Endothelial cell of hepatic sinusoid (primary cell): Measurements from ENCODE around the gene BABAM2.
"Not testable (repeated sequence)": the region's sequence is repeated elsewhere in the genome, so short reads cannot be mapped to it uniquely, and the experiment has no call there.

Experiments used
- in situ Hi-C: cut with HindIII; loops from 2 replicates; pipeline ENCODE4 v1.10.0; 2017; ENCODE audit warnings: low sequenced_read_pairs

The BABAM2 gene

DNA sequence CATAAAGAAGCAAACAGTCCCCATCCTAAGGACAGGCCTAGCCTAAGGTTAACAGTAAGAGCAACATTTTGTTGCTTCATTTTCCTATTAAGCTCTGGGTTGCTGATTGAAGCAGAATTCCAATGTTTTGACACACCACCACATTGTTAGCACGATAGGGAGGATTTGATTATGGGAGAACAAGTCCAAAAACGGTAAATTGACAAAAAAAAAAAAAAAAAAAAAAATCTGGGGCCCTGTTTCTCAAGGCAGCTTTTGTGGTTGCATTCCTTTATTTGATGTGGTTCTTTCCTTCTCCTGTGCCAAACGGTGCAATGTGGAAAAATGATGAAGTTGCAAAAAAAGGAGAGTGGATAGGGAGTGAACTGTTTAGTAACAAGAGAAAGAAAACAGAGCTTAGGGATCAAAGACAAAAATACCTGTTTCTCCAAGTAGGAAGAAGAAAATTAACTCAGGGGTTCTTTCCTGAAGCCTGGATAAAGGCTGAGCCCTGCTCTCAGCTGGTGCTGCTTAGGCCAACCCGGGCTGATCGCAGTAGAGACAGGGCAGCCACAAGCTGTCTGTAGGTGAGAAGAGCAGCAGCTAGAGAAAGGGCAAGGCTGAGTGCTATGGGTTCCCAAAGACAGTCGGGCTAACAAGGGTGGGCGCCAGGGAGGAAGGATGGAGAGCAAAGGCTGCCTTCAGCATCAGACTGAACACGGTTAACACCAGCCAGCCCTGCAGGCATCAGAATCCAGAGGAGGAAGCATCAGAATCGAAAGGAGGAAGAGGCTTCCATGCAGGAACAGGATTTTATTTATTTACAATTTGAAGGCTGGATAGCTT lies 334.3 kb downstream of the BABAM2 start:
- in situ Hi-C loops = loop anchor here (5.0 kb wide), 1 partner anchor 62 kb away; no protein-coding TSS in a partner anchor

DNA sequence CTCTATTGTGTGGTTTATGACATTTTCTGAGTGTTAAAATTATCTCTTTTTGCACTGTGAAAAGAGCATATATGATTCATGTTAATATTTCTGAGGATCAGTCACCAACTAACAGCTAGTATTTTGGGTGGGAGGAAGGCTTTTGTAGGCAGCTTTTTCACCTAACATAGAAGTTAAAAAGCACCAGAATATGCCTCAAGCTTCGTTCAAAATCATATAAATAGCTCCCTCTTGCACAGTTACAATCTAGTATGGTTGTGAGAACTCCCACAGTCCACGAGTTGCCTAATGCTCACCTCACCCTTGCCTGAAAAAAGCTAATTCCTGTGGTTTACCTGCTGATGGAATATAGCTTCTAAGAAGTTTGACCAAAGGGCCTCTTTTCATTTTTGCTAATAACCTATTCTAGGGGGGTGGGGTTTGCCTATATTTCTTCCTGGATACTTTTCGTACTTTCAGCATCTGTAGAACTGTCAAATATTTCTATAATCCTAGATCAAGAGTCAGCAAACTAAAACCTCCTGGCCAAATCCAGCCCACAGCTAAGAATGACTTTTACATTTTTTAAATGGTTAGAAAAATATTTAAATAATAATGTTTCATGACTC lies 335.0 kb downstream of the BABAM2 start:
- in situ Hi-C loops = loop anchor here (5.0 kb wide), 1 partner anchor 62 kb away; no protein-coding TSS in a partner anchor

DNA sequence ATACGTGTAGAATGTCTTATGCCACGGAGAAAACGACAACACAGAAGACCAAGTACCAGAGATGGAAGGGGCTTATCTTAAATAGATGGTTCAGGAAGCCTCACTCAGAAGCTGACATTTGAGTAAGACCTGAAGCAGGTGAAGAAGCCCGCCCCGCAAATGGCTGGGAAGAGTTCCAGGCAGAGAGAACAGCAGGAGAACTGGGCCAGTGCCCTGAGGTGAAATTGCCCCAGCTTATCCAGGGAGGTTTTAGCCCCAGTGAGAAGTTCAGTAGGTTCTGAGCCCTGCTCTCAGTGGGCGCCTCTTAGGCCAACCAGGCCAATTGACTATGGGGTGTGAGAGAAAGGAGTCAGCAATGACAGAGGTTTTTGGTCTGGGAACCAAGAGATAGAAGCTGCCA lies 336.0 kb downstream of the BABAM2 start:
- in situ Hi-C loops = loop anchor here (5.0 kb wide), 1 partner anchor 61 kb away; no protein-coding TSS in a partner anchor

DNA sequence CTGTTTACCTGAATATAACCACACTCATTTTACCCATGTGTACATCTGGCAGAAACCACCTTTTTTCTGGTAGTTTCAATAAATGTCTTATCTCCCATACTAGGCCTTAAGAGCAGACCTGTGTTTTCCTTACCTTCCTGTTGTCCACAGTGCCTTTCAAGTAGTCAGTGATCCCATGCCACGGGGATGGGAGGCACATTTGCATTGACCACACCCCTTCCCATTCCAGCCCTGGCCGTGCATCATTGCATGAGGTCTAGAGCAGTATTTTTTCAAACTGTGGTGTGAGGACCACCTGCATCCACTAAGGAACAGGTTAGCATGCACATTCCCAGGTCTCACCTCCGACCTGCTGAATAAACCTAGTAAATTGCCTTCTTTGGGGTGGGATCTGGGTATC lies 337.0 kb downstream of the BABAM2 start:
- in situ Hi-C loops = loop anchor here (5.0 kb wide), 1 partner anchor 60 kb away; no protein-coding TSS in a partner anchor

DNA sequence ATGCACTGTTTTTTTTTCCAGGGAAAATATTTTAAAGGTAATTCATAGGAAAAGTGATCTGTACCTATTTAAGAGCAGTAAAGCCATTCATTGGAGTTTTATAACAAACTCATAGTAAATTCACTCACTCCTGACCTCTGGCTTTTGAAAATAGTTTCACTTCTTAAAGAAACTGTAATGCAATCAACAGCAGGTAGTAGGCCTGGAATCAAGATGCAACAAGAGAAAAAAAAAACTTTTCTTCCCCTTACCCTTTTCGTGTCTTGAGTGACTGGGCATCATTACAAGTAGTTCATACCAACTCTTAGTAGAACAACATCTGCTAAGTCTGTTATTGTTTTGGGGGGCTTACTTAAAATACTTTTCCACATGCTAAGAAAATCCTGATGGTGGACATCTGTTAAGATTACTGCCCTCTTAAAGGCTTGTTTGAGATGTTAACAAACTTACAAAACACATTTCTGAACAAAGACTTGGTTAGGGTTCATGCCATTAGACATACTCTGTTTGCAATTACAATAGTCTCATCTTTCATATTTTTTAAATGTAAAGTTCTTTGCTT lies 338.0 kb downstream of the BABAM2 start:
- in situ Hi-C loops = loop anchor here (5.0 kb wide), 1 partner anchor 59 kb away; no protein-coding TSS in a partner anchor

DNA sequence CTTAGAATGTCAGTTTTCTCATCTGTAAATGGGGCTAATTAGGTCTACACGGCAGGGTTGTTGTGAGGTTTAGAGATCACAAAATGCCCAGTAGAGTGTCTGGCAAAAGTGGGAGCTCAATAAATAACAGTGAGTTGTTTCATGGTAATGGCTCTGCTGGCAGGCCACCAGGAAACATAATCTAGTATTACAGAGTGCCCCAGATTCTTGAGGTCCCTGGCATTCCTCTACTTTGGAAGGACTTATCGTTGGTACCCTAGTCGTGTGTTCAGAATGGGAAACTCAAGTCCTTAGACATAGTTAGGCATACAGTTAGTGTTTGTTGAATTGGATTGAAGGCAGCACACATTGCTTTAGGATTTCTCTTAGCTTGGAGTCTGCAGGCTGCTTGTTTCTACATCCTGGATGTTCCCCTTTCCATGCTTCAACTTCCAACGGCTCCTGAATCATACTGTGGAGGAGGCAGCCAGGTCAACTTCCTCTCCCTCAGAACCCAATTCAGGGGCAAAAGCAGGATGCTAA lies 340.6 kb downstream of the BABAM2 start:
- in situ Hi-C loops = no loop called here

DNA sequence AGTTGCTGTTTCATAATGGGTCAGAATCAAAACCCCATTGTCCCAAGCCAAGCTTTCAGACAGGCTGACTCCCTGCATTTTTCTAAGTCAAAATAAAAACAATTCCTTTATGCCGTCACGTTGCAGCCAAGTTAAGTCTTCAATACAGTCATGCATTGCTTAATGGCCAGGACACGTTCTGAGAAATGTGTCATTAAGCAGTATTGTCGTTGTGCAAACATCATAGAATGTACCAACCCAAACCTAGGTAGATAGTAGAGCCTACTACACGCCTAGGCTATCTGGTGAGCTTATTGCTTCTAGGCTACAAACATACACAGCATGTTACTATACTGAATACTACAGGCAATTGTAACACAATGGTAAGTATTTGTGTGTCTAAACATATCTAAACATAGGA lies 341.8 kb downstream of the BABAM2 start:
- in situ Hi-C loops = no loop called here

DNA sequence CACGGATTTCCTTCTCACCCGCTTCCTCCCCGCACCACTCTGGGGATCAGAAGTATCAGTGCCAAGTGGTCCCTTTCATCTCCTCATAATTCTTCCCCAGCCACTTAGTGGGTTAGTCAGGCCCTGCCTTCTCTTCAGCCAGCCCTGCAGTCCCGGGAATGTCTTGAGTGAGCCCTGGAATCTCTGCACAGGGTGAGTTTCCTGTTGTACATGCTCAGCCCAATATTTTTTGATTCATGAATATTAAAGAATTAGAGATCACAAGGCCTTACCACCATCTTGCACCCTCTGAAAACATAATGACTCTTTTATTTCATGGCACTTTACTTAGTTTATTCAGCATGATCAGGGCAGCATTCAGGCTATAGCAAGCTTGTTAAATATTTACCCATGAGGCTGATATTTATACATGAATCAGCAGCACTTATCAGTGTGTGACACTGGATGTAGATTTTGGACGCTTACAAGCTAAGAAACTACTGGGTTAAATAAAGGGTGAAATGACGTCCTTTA lies 342.7 kb downstream of the BABAM2 start:
- in situ Hi-C loops = no loop called here

DNA sequence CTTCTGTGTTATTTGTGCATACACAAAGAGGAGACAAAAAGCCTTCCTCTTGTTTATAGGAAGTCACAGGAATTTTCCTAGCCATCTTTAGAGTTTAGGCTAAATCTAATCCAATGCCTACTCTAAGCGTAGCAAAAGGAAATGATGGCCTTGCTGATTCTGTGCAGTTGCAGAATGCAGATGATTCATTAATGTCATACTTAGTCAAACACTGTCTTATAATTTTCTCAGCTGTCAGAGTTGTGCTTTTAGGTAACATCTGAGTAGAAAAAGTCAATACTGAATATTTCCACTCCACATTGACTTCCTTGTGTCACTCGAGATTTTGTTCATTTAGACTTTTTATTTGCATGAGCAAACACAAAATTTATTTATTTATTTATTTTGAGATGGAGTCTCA lies 344.3 kb downstream of the BABAM2 start:
- in situ Hi-C loops = no loop called here

DNA sequence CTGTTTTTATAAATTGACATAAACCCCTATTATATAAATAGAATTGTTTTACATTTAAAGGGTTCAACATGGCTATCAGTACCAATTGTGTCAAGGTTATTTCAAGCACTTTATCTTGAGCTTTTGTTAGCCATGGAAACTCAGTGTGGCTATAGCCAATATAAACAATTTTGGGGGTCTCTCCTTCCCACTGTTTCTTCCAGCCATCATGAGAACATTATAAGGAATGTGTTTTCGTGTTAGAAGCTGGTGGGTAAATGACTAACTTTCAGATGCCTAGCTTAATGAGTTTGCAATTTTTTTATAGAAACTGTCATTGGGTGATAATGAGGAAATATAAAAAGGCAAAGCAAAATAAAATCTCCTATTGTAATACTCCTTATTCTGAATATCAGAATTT lies 348.7 kb downstream of the BABAM2 start:
- in situ Hi-C loops = no loop called here

DNA sequence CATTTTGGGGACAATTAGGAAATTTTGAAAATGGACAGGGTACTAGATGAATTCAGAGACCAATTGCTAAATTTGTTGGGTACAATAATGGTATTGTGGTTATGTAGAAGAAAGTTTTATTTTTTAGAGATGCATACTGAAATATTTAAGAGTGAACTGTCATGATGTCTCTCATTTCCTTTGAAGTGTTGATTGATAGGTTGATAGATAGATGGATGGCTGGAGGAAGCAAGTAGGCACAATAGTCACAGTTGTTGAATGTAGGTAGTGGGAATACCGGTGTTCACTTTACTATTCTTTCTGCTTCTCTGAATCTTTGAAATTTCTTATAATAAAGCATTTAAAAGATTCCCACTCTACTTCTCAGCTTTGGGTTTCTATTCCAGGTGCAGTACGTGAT lies 350.4 kb downstream of the BABAM2 start:
- in situ Hi-C loops = no loop called here

DNA sequence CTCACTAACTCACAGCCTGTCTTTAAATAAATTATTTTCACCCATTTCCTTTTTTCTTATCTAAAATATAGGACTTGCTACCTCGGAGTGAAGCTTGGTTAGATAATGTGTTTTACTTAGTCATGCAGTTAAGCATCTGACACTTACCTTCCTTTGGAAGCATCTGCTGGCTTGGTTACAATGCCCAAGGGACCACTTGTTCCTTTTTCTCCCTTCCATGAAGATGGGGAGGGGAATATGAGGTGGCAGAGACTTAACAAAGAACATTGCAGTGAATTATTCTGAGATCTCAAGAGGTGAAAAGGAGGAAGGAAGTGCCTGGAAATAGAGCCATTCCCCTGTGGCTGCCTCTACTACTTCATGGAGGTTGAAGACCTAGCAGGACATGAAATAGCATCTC lies 356.8 kb downstream of the BABAM2 start:
- in situ Hi-C loops = no loop called here

DNA sequence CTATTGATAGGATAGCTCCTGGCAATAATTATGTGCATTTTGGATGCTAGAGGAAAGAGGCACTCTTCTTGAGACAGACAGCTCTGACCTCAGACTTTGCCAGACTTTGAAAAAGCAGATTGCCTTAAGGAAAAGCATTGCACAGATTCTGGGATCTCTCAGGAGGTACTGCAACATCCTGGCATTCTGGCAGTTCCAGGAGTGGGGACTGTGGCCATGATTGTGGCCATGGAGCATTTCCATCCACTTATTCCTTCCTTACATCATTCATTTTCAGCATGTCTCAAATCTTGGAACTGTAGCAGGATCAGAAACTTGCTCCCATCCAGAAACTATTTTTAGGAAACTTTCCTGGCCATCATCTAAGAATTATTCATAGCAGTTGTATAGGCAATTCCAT lies 357.2 kb downstream of the BABAM2 start:
- in situ Hi-C loops = no loop called here

DNA sequence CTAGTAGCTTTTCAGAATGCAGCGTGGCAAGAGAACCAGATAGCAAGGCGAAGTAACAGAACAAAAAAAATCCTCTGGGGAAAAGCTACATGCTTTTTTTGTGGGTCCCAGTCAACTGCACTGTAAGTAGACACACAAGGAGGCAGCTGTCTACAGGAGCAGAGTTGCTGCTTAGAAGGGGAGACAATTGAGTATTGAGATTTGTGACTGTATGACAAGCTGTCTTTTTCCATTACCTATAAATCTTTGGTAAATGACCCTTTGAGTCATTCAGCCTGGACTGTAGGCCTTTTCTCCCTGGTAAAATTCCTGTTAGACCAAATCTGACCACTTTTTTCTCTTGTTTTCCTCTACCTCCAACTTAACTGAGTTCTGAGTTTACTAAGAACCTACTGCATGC lies 358.0 kb downstream of the BABAM2 start:
- in situ Hi-C loops = no loop called here

DNA sequence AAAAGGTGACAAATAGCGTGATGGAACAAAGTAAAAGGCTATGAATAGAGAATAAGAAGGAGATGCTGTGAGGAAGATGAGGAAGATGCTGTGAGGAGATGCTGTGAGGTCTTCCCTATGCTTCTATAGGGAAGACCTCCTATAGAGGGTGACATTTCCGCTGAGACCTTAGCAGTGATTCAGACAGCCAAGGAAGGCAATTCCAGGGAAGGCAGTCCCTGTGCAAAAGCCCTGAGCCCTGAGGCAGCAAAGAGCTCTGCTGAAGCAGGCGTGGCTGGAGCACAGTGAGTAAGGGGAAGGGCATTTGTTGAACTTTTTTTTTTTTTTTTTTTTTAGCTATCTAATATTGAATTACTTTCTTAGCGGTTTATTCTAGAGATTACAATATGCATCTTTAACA lies 359.5 kb downstream of the BABAM2 start:
- in situ Hi-C loops = no loop called here

DNA sequence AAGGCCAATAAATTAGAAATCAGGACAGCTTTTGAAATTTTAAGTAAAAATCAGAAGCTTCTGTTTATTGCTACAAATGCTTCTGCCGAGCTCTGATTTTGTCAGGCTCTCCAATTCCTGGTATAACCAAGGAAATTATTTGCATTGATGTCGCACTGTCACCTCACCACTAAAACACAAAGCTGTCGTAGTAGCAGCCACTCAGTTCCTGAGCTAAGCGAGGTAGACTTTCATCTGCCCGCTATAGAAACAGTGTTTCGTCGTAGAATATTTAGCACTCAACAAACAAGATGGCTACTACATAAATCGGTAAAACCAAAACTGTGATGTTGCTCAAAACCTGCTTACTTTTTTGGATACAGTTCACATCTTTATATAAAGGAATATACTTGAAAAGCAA lies 360.8 kb downstream of the BABAM2 start:
- in situ Hi-C loops = no loop called here

DNA sequence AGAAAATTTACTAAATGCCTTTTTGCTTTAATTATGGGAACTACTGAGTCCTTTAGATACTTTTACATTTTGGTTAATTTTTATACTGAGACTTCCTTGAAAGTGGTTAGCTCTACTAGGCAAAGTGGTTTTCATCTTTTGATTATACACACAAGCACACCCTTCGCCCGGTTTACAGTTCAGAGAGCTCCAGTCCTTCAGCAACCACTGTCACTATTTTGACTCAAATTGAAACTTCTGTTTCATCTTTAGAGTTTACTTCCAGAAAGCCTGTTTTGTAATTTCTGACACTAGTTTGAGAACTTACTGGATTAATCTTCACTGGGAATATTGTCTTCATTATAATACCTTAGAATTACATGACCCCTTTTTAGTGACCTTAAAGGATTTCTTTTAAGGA lies 361.8 kb downstream of the BABAM2 start:
- in situ Hi-C loops = no loop called here

DNA sequence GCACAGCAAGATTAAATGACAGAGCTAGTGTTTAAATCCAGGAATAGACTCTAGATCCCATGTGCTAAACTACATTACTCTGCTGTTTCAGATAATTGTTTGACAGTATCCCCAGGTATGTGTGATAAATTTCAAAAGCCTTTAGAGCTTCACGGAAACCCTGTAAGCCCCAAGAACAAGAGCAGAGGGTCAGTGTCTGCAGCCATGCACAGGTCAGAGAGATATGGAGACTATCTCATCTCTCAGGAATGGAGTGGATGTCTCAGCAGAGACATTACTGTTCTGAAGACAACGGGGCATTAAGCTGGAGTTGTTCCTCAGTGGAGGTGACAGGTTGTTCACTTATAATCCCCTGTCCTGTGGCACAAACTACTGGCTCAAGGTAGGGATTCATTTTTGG lies 363.0 kb downstream of the BABAM2 start:
- in situ Hi-C loops = no loop called here

DNA sequence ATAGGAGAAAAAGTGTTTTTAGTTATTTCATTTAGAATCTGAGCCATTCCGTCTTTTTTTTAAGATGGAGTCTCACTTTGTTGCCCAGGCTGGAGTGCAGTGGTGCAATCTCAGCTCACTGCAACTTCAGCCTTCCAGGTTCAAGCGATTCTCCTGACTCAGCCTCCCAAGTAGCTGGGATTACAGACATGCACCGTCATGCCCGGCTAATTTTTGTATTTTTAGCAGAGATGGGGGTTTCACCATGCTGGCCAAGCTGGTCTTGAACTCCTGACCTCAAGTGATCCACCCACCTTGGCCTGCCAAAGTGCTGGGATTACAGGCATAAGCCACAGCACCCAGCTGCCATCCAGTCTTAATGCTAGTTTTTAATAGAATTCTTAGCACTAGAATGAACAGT lies 364.7 kb downstream of the BABAM2 start:
- in situ Hi-C loops = not testable (repeated sequence)

DNA sequence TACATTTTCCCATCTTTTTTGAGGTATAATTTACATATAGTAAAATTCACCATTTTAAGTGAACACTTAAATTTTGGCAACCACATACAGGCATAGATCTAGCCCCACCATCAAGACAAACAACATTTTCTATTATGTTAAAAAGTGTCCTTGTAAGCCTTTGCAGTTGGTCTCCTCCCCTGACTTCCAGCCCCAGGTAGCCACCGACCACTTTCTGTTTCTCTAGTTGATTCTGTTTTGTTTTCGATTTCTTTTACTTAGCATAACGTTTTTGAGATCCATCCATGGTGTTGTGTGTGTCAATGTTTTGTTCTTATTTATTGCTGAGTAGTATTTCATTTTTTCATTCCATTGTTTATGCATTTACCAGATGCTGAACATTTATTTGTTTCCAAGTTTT lies 366.7 kb downstream of the BABAM2 start:
- in situ Hi-C loops = no loop called here

DNA sequence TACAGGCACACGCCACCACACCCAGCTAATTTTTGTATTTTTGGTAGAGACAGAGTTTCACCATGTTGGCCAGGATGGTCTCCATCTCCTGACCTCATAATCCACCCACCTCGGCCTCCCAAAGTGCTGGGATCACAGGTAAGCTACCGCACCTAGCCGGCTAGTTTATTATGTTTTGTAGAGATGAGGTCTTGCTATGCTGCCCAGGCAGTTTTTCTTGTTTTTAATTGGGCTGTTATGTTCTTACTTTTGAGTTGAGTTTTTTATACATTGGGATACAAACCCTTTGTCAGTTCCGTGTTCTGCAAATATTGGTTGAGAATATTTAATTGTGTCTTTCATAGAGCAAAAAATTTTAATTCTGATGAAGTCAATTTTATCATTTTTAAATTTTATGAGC lies 368.7 kb downstream of the BABAM2 start:
- in situ Hi-C loops = not testable (repeated sequence)

DNA sequence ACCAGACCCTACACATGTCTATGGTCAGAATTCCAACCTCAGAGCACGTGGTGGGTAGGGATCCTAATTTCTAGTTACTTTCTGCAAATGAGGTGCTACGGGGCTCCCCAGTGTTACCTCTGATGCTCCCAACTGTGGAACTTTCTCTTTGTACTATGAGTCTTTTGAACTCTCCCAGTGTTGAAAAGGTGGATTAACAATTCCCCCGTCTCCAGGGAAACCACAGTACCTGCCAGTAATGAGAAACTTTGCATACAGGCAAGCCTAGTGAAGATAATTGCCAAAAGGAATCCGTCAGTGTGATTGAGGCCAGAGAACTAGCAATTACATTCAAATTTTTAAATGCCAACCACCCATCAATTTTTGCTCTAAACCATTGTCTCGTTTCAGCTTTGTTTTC lies 373.2 kb downstream of the BABAM2 start:
- in situ Hi-C loops = no loop called here
